Mesothelial cell of epicardium (in vitro differentiated cells): ENCODE results near the gene PCLAF. TPM values are rescaled to one million over a fixed set of nuclear protein-coding genes. Genes with fewer than 3 reads are reported as not detected.
A peak's percentile ranks its signal among the peaks of the same experiment; 100 is the strongest.
"Not testable (repeated sequence)": the region's sequence is repeated elsewhere in the genome, so short reads cannot be mapped to it uniquely, and the experiment has no call there.

Experiments
- DNase-seq, 2 experiments: peaks; one replicate each; pipeline ENCODE4 v3.0.0; 2021; ENCODE audit warnings: low spot score in 2 of 2; ENCODE audit not compliant: unreplicated experiment in 2 of 2
- H3K27ac Mint-ChIP-seq: 2 replicates; pipeline ENCODE4 v1.8.0; 2021; ENCODE audit warnings: mixed read lengths
- H3K27me3 Mint-ChIP-seq: 2 replicates; pipeline ENCODE4 v1.8.0; 2021; ENCODE audit warnings: low read depth, mixed read lengths
- H3K36me3 Mint-ChIP-seq: 2 replicates; pipeline ENCODE4 v1.8.0; 2021; ENCODE audit warnings: mixed read lengths
- H3K4me1 Mint-ChIP-seq: 2 replicates; pipeline ENCODE4 v1.8.0; 2021; ENCODE audit warnings: mixed read lengths
- H3K4me3 Mint-ChIP-seq: 2 replicates; pipeline ENCODE4 v1.8.0; 2021; ENCODE audit warnings: mild to moderate bottlenecking, moderate library complexity, mixed read lengths
- H3K9me3 Mint-ChIP-seq: 2 replicates; pipeline ENCODE4 v1.8.0; 2021; ENCODE audit warnings: mixed read lengths
- CTCF ChIP-seq: fragments of 200-600 bp; sonication (generic); IDR thresholded peaks from one replicate; pipeline ENCODE4 v1.5.0; 2021; ENCODE audit warnings: antibody characterized with exemption; ENCODE audit not compliant: unreplicated experiment
- total RNA-seq: library from RNA; stranded (reverse); gene quantifications from 3 replicates; pipeline ENCODE4 v1.2.1, GENCODE V29; 2021

PCLAF gene
- total RNA-seq, 1 donor from 2014 or later = 16.6 TPM

GRCh38 chr15:64389036-64389435, 7.8 kb upstream of the PCLAF start:
- peaks cover 6% of the 10 kb centered on the region for H3K36me3 Mint-ChIP-seq
- peak overlapping the region; percentile 50 for H3K27ac Mint-ChIP-seq
- no peak for DNase-seq
- peak overlapping the region; percentile 92 for H3K4me3 Mint-ChIP-seq
- H3K4me1 Mint-ChIP-seq = peaks cover 14% of the 10 kb centered on the region
- no peak for TF ChIP-seq CTCF
- no peaks in the 10 kb centered on the region for H3K27me3 Mint-ChIP-seq
- no peaks in the 10 kb centered on the region for H3K9me3 Mint-ChIP-seq

GRCh38 chr15:64387562-64388168, 6.4 kb upstream of the PCLAF start, which contains the start of gene TRIP4:
TRIP4 (plus strand) TSS chr15:64387836; CDS start chr15:64387864, 28 bp downstream.
- H3K9me3 Mint-ChIP-seq = no peaks in the 10 kb centered on the region
- peaks cover under 1% of the 10 kb centered on the region for H3K36me3 Mint-ChIP-seq
- peaks cover 14% of the 10 kb centered on the region for H3K4me1 Mint-ChIP-seq
- peak within 1 kb of the TSS; percentile 96 for H3K27ac Mint-ChIP-seq
- H3K27me3 Mint-ChIP-seq = no peaks in the 10 kb centered on the region
- DNase-seq = peak; percentile 84 to 90
- H3K4me3 Mint-ChIP-seq = peak within 1 kb of the TSS; percentile 92
- no peak for TF ChIP-seq CTCF

DNA sequence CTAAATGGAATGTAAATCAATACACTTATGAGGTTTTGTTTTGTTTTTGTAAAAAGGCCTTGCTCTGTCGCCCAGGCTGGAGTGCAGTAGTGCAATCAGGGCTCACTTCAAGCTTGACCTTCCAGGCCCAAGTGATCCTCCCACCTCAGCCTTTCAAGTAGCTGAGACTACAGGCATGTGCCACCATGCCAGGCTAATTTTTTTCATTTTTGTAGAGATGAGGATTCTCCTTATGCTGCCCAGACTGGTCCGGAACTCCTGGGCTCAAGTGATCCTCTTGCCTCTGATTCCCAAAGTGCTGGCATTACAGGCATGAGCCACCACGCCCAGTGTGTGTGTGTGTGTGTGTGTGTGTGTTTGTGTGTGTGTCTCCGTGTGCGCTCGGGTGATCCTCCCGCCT, 5.0 kb upstream of the PCLAF start:
- H3K27me3 Mint-ChIP-seq = no peaks in the 10 kb centered on the region
- no peaks in the 10 kb centered on the region for H3K9me3 Mint-ChIP-seq
- TF ChIP-seq CTCF = no peak
- no peak overlapping the region for H3K4me3 Mint-ChIP-seq
- H3K27ac Mint-ChIP-seq = no peak overlapping the region
- no peaks in the 10 kb centered on the region for H3K36me3 Mint-ChIP-seq
- no peak for DNase-seq
- peaks cover 20% of the 10 kb centered on the region for H3K4me1 Mint-ChIP-seq

- H3K9me3 Mint-ChIP-seq = no peaks in the 10 kb centered on the region
- H3K4me1 Mint-ChIP-seq = peaks cover 23% of the 10 kb centered on the region
- no peak for DNase-seq
- no peak overlapping the region for H3K27ac Mint-ChIP-seq
- no peaks in the 10 kb centered on the region for H3K27me3 Mint-ChIP-seq
- no peak for TF ChIP-seq CTCF
- no peaks in the 10 kb centered on the region for H3K36me3 Mint-ChIP-seq
- H3K4me3 Mint-ChIP-seq = no peak overlapping the region
Measured at GRCh38 chr15:64383760-64384159, 2.5 kb upstream of the PCLAF start.

- peak overlapping the region; percentile 79 for H3K4me3 Mint-ChIP-seq
Measured at GRCh38 chr15:64380130-64380870, 941 bp downstream of the PCLAF start.

DNA sequence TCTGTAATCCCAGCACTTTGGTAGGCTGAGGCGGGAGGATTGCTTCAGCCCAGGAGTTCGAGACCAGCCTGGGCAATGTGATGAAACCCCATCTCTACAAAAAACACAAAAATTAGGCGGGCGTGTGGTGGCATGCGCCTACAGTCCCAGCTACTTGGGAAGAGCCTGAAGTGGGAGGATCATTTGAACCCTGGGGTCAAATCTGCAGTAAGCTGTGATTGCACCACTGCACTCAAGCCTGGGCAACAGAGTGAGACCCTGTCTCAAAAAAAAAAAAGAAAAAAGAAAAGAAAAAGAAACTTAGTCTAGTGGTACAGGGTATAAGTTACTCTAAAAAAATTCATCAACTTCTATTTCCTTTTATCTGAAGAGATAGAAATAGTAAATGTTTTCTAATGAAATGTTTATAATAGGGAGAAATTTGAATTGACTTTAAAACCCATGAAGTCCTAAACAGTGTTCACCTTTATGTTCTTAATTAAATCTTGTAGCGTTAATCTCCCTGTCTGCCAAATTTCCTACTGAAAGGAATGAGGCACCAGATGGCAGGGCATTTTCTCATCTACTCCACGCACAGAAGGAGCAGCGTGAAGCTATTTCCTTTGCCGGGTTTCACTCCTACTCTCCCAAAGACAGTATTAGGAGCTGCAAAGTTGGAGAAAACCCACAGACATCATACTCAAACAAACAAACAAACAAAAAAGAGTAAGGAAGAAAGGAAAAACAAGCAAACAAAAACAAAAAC, 1.9 kb downstream of the PCLAF start:
- H3K4me3 Mint-ChIP-seq = peak overlapping the region; percentile 79
- no peaks in the 10 kb centered on the region for H3K27me3 Mint-ChIP-seq
- peaks cover 14% of the 10 kb centered on the region for H3K4me1 Mint-ChIP-seq
- DNase-seq = no peak
- H3K9me3 Mint-ChIP-seq = no peaks in the 10 kb centered on the region
- H3K27ac Mint-ChIP-seq = no peak overlapping the region
- H3K36me3 Mint-ChIP-seq = peaks cover 4% of the 10 kb centered on the region
- no peak for TF ChIP-seq CTCF

More at GRCh38 chr15:64380130-64380870, 941 bp downstream of the PCLAF start:
- H3K27me3 Mint-ChIP-seq, H3K9me3 Mint-ChIP-seq, DNase-seq, H3K36me3 Mint-ChIP-seq, H3K27ac Mint-ChIP-seq: not testable (repeated sequence)
- peaks cover 14% of the 10 kb centered on the region for H3K4me1 Mint-ChIP-seq
